HG02610 (cell line): ENCODE data around the gene HDX.
A peak's percentile ranks its signal among the peaks of the same experiment; 100 is the strongest.
"Not testable (repeated sequence)": the region's sequence is repeated elsewhere in the genome, so short reads cannot be mapped to it uniquely, and the experiment has no call there.

Experiments used
- ATAC-seq: cut with Tn5 transposase; IDR thresholded peaks from one replicate; pipeline ENCODE4 v1.9.1; 2021; ENCODE audit warnings: mild to moderate bottlenecking, moderate library complexity; ENCODE audit not compliant: unreplicated experiment

Gene HDX

GRCh38 chrX:84339507-84340364 is 162.5 kb downstream of the HDX start:
- peak; percentile 73 for ATAC-seq

DNA sequence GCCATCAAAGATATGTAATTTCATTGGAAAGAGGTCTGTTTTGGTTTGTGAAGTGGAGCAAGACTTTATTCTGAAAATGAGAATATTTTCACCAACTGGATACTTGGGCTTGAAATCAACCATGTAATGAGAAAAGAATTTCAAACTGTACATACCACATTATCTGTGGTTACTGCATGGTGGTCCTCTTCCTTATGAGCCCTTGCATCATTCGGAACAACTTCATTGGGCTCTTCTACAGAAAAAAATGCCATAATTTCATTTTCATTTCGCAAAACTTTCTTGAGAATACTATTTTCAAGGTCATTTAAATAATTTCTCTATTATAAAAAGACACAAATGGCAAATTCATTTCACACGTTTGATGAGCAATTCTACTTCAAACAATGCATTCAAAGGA is 165.6 kb downstream of the HDX start:
- no peak for ATAC-seq

- ATAC-seq: no peak
These were observed 167.1 kb downstream of the HDX start for GRCh38 chrX:84335121-84335520.

GRCh38 chrX:84322083-84322827 is 180.0 kb downstream of the HDX start:
- peak; percentile 96 for ATAC-seq

DNA sequence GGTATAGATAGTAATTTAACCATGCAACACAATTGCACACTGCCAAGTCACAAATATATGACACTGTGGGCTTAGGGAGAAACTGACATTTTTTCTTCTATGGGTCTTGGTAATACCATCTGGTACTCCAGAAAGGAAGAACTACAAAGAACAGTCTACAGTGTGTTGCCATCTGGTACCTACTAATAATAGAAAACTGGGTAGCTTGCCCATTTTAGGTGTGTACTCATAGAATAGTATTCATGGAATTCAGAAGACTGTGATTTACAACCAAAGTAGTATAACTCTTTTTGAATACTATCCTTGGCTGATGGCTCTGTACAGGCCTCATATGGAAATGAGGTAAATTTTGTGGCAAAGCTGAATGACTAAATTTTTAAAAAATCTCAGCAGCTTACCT is 181.6 kb downstream of the HDX start:
- ATAC-seq: no peak

DNA sequence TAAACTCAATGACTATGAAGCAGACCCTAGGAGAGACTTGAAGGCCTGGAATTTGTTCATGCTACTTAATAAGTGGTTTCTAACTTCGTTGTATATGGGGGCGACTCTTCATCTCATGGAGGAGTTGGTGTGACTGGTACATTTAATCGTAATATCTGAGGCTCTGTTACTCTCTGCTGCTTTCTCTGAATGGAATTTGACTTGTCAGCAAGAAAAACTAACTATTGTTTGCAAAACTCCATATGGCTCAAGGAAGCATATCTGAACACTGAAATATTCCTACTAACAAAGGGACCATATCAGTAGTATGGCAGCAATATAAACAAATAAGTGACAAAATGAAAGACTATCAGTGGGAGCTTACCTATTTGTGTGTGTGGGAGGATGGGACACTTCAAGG is 182.2 kb downstream of the HDX start:
- ATAC-seq: no peak

DNA sequence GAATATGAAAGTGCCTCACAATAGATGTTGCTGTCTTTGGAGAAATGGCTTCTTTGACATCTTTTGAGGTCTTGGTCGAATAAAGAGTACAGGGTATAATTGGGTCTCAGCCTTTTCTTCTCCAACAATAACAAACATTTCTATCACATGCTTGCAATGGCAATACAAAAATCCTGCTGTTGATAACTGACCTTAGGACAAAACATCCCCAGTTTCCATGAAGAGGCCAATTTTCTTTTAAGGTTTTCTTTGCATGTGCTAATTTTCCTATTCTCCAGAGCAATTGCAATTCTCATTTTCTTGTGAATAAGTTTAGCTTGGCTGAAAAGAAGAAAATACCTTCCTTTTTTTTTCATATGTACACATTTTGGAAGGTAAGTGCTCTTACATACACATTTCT is 183.6 kb downstream of the HDX start:
- no peak for ATAC-seq

- not testable (repeated sequence) for ATAC-seq
These were observed 186.3 kb downstream of the HDX start for GRCh38 chrX:84315946-84316345.
